HEK293T (cell line): ENCODE measurements around the gene NPDC1.

Experiments used
- ARNT ChIP-seq: fragments of 450-650 bp; IDR thresholded peaks from 2 replicates; pipeline ENCODE4 v1.6.1; 2017; ENCODE audit warnings: mild to moderate bottlenecking
- CTBP1 ChIP-seq: fragments of 450-650 bp; IDR thresholded peaks from 2 replicates; pipeline ENCODE4 v1.6.1; 2016; ENCODE audit warnings: borderline replicate concordance
- ELF4 ChIP-seq: fragments of 450-650 bp; IDR thresholded peaks from 2 replicates; pipeline ENCODE4 v1.6.1; 2017; ENCODE audit warnings: antibody characterized with exemption
- FOXK2 ChIP-seq: fragments of 450-650 bp; IDR thresholded peaks from 2 replicates; pipeline ENCODE4 v1.6.1; 2016; ENCODE audit warnings: mild to moderate bottlenecking
- FOXM1 ChIP-seq: fragments of 450-650 bp; IDR thresholded peaks from 2 replicates; pipeline ENCODE4 v1.6.1; 2017; ENCODE audit warnings: mild to moderate bottlenecking, borderline replicate concordance
- HDGF ChIP-seq: fragments of 450-650 bp; IDR thresholded peaks from 2 replicates; pipeline ENCODE4 v1.6.1; 2017; ENCODE audit warnings: antibody characterized with exemption, borderline replicate concordance
- L3MBTL2 ChIP-seq: fragments of 450-650 bp; conservative IDR thresholded peaks from 2 replicates; pipeline ENCODE4 v1.6.1; 2016; ENCODE audit warnings: mild to moderate bottlenecking
- NFRKB ChIP-seq: fragments of 450-650 bp; IDR thresholded peaks from 2 replicates; pipeline ENCODE4 v1.6.1; 2016; ENCODE audit warnings: mild to moderate bottlenecking, moderate library complexity
- PKNOX1 ChIP-seq: fragments of 450-650 bp; IDR thresholded peaks from 2 replicates; pipeline ENCODE4 v1.6.1; 2016
- SP1 ChIP-seq: fragments of 450-650 bp; IDR thresholded peaks from 2 replicates; pipeline ENCODE4 v1.6.1; 2017

DNA sequence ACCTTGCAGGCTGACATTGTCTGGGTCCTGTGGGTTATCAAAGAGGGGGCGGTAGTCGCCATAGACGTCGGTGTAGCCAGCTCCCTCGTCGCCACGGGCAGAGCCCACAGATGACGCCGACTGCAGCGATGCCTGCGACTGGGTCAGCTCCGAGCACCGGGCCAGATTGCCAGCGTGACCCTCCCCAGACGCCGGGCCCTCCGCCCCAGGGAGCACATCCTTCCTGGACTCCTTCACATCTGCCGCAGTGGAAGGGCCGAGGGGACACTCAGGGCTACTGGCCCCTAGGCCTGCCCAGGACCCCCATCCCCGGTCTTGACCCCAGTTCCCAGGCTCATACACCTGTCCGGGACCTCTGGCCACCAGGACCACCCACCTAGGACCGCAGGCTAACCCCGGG lies 31.8 kb downstream of the NPDC1 start:
- TF ChIP-seq ELF4 (no peak), SP1 (no peak), FOXM1 (no peak), FOXK2 (no peak), HDGF (no peak), PKNOX1 (no peak), NFRKB (no peak), L3MBTL2 (no peak), ARNT (no peak), CTBP1 (no peak)
